H9 (cell line): ENCODE results near the gene LETM1. TPM values are rescaled to one million over a fixed set of nuclear protein-coding genes. Genes with fewer than 3 reads are reported as not detected.

Experiments used
- DNase-seq: peaks from one replicate; pipeline ENCODE4 v3.0.0-alpha.2; 2017
- H2AFZ ChIP-seq: one replicate; pipeline ENCODE4 v1.6.1; 2013; ENCODE audit warnings: mild to moderate bottlenecking, low read length, control low read depth, moderate library complexity
- H2AK5ac ChIP-seq: 2 replicates; pipeline ENCODE4 v1.6.1; 2013; ENCODE audit warnings: low read length, control low read depth, mixed read lengths; ENCODE audit not compliant: insufficient read length
- H2BK120ac ChIP-seq: one replicate; pipeline ENCODE4 v1.6.1; 2013; ENCODE audit warnings: low read depth, mild to moderate bottlenecking, low read length, control low read depth, inconsistent platforms; ENCODE audit not compliant: poor library complexity, severe bottlenecking
- H2BK12ac ChIP-seq: 2 replicates; pipeline ENCODE4 v1.6.1; 2013; ENCODE audit warnings: low read length, control low read depth, mixed read lengths, low read depth; ENCODE audit not compliant: insufficient read length
- H2BK15ac ChIP-seq: 2 replicates; pipeline ENCODE4 v1.6.1; 2013; ENCODE audit warnings: low read depth, low read length, control low read depth
- H2BK20ac ChIP-seq: one replicate; pipeline ENCODE4 v1.6.1; 2013; ENCODE audit warnings: low read depth, mild to moderate bottlenecking, low read length, control low read depth, inconsistent platforms; ENCODE audit not compliant: poor library complexity, severe bottlenecking
- H2BK5ac ChIP-seq: 2 replicates; pipeline ENCODE4 v1.6.1; 2013; ENCODE audit warnings: low read length, control low read depth, mixed read lengths; ENCODE audit not compliant: insufficient read length
- H3K14ac ChIP-seq: 2 replicates; pipeline ENCODE4 v1.6.1; 2013; ENCODE audit warnings: low read length, control low read depth; ENCODE audit not compliant: insufficient read depth
- H3K18ac ChIP-seq: 2 replicates; pipeline ENCODE4 v1.6.1; 2013; ENCODE audit warnings: low read depth, mild to moderate bottlenecking, mixed read lengths, low read length, control low read depth; ENCODE audit not compliant: insufficient read length
- H3K23ac ChIP-seq: 2 replicates; pipeline ENCODE4 v1.6.1; 2013; ENCODE audit warnings: low read length, control low read depth, mixed read lengths, low read depth; ENCODE audit not compliant: insufficient read length
- H3K23me2 ChIP-seq: 2 replicates; pipeline ENCODE4 v1.6.1; 2013; ENCODE audit warnings: low read depth, mild to moderate bottlenecking, mixed read lengths, low read length, control low read depth; ENCODE audit not compliant: insufficient read length, poor library complexity, severe bottlenecking
- H3K27ac ChIP-seq: 2 replicates; pipeline ENCODE4 v1.5.1; 2013; ENCODE audit warnings: low read length, control low read depth, mixed read lengths, low read depth; ENCODE audit not compliant: insufficient read length
- H3K27me3 ChIP-seq: 2 replicates; pipeline ENCODE4 v1.6.1; 2013; ENCODE audit warnings: low read length, control low read depth, inconsistent platforms; ENCODE audit not compliant: insufficient read depth
- H3K4ac ChIP-seq: 2 replicates; pipeline ENCODE4 v1.6.1; 2013; ENCODE audit warnings: low read depth, mild to moderate bottlenecking, control low read depth, inconsistent platforms, low read length, moderate library complexity
- H3K4me1 ChIP-seq: 2 replicates; pipeline ENCODE4 v1.6.1; 2013; ENCODE audit warnings: low read length, control low read depth, inconsistent platforms; ENCODE audit not compliant: insufficient read depth
- H3K4me2 ChIP-seq: 2 replicates; pipeline ENCODE4 v1.6.1; 2013; ENCODE audit warnings: low read length, control low read depth, mixed read lengths; ENCODE audit not compliant: insufficient read length, insufficient read depth
- H3K56ac ChIP-seq: 2 replicates; pipeline ENCODE4 v1.6.1; 2013; ENCODE audit warnings: low read depth, mild to moderate bottlenecking, mixed read lengths, low read length, control low read depth; ENCODE audit not compliant: insufficient read length
- H3K79me1 ChIP-seq: 2 replicates; pipeline ENCODE4 v1.6.1; 2013; ENCODE audit warnings: low read depth, mild to moderate bottlenecking, moderate library complexity, low read length, control low read depth, inconsistent platforms; ENCODE audit not compliant: insufficient read depth, poor library complexity, severe bottlenecking
- H3K79me2 ChIP-seq: 2 replicates; pipeline ENCODE4 v1.6.1; 2013; ENCODE audit warnings: low read length, control low read depth, inconsistent platforms; ENCODE audit not compliant: insufficient read depth
- H3K9ac ChIP-seq: 2 replicates; pipeline ENCODE4 v1.6.1; 2013; ENCODE audit warnings: low read length, control low read depth, mixed read lengths; ENCODE audit not compliant: insufficient read length; ENCODE audit errors: extremely low read depth
- H3K9me3 ChIP-seq: one replicate; pipeline ENCODE4 v1.6.1; 2013; ENCODE audit warnings: low read depth, low read length, inconsistent platforms; ENCODE audit not compliant: control insufficient read depth
- H3T11ph ChIP-seq: one replicate; pipeline ENCODE4 v1.6.1; 2013; ENCODE audit warnings: mild to moderate bottlenecking, low read length, control low read depth, inconsistent platforms
- H4K20me1 ChIP-seq: one replicate; pipeline ENCODE4 v1.6.1; 2013; ENCODE audit not compliant: control insufficient read depth, insufficient read length, insufficient read depth
- H4K5ac ChIP-seq: 2 replicates; pipeline ENCODE4 v1.6.1; 2013; ENCODE audit warnings: low read depth, mild to moderate bottlenecking, mixed read lengths, low read length, control low read depth; ENCODE audit not compliant: insufficient read length
- H4K8ac ChIP-seq: replicated peaks from 2 replicates; pipeline ENCODE4 v1.6.1; 2013; ENCODE audit warnings: low read length, control low read depth, mixed read lengths, low read depth; ENCODE audit not compliant: insufficient read length
- H4K91ac ChIP-seq: 2 replicates; pipeline ENCODE4 v1.6.1; 2013; ENCODE audit warnings: low read depth, mild to moderate bottlenecking, moderate library complexity, mixed read lengths, low read length, control low read depth; ENCODE audit not compliant: insufficient read length
- H3K27ac Mint-ChIP-seq, 3 experiments: 2 replicates in 2 of 3; 3 replicates in 1 of 3; pipeline ENCODE4 v1.8.0; 2020 to 2021; ENCODE audit warnings: mixed read lengths in 3 of 3, mild to moderate bottlenecking in 1 of 3, moderate library complexity in 1 of 3
- H3K27me3 Mint-ChIP-seq: 2 replicates; pipeline ENCODE4 v1.8.0; 2021; ENCODE audit warnings: low read depth, mild to moderate bottlenecking, moderate library complexity, mixed read lengths
- H3K36me3 Mint-ChIP-seq, 3 experiments: 2 replicates in 2 of 3; 3 replicates in 1 of 3; pipeline ENCODE4 v1.8.0; 2020 to 2021; ENCODE audit warnings: low read depth in 3 of 3, mixed read lengths in 3 of 3; ENCODE audit not compliant: insufficient read depth in 1 of 3
- H3K4me1 Mint-ChIP-seq, 2 experiments: 2 replicates each; pipeline ENCODE4 v1.8.0; 2020; ENCODE audit warnings: mixed read lengths in 2 of 2
- H3K4me3 Mint-ChIP-seq, 2 experiments: 2 replicates in 1 of 2; 3 replicates in 1 of 2; pipeline ENCODE4 v1.8.0; 2020 to 2021; ENCODE audit warnings: mild to moderate bottlenecking in 2 of 2, mixed read lengths in 2 of 2, moderate library complexity in 1 of 2
- H3K9me3 Mint-ChIP-seq, 2 experiments: 2 replicates in 1 of 2; 3 replicates in 1 of 2; pipeline ENCODE4 v1.8.0; 2020; ENCODE audit warnings: mild to moderate bottlenecking in 2 of 2, mixed read lengths in 2 of 2, moderate library complexity in 1 of 2
- WGBS: extraction: QIAGEN DNeasy Blood & Tissue Kit; methylation state at CpG from one replicate; pipeline ENCODE4 v1.1.7; 2013; ENCODE audit warnings: missing lambda C conversion rate, low lambda C conversion rate, mixed read lengths; ENCODE audit not compliant: insufficient read length; ENCODE audit errors: extremely low coverage; 5-methylcytosine and 5-hydroxymethylcytosine counted together
- total RNA-seq: library from RNA; stranded (reverse); gene quantifications from 2 replicates; pipeline ENCODE4 v1.2.1, GENCODE V29; 2021
- TF ChIP-seq, protein P1 (sequence below): fragments of 200-600 bp; sonication (generic); conservative IDR thresholded peaks from 3 replicates; pipeline ENCODE4 v1.8.0; 2021; ENCODE audit warnings: antibody characterized with exemption, mild to moderate bottlenecking

Gene LETM1
- total RNA-seq, 1 experiment from 2014 or later = 43.4 TPM

DNA sequence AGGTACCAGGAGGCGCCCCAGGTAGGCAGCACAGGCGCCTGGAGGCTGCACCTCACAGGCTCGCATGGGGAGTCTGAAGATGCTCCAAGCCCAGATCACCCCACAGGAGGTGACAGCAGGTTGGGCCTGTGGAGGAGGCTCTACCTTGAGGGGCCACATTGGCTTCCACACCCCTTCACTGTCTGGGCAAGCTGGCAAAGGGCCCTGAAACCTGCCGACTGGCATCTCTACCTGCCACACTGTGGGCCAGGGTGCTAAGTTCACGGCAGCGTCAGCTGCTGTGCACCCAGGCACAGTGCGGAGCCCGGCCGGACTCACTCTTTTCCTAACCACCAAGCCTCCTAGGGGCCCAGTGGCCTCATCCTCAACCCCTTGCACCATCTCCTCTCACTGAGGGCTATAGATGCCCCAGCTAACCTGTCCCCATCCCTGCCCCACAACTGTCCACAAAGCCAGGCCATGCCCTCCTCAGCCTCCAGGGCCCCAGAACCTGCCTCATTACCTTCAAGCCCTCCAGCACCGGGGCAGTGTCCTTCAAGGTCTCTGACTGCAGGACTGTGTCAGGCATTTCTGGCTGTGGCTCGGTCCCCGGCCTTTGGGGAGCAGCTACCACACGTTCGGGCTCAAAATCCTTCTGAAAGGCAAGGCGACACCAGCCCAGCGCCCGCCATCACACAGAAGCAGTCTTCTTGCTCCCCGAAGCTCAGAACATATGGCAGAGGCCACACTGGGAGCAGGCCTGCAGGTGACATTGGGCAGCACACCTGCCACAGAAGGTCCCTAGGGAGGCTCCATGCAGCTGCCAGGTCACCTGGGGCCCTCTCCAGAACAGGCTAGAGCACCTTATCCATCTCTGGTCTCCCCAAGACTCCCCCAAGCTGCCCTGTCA lies 34.0 kb downstream of the LETM1 start:
- Histone ChIP-seq H3T11ph (no peak overlapping the region), H2BK20ac (no peak overlapping the region), H3K9ac (no peak overlapping the region), H3K56ac (no peak overlapping the region), H3K9me3 (no peaks in the 10 kb centered on the region), H3K4me2 (no peak overlapping the region), H3K4me1 (no peaks in the 10 kb centered on the region), H2BK15ac (no peak overlapping the region), H3K27me3 (no peaks in the 10 kb centered on the region), H4K8ac (no peak overlapping the region), H3K27ac (no peak overlapping the region), H4K91ac (no peak overlapping the region), H3K18ac (no peak overlapping the region), H4K5ac (no peak overlapping the region), H3K4ac (no peak overlapping the region), H3K23me2 (no peaks in the 10 kb centered on the region), H3K79me2 (no peaks in the 10 kb centered on the region), H2AK5ac (no peak overlapping the region), H3K79me1 (no peaks in the 10 kb centered on the region), H2AFZ (no peak overlapping the region), H2BK12ac (no peak overlapping the region), H2BK120ac (no peak overlapping the region), H4K20me1 (no peaks in the 10 kb centered on the region), H3K23ac (no peak overlapping the region), H2BK5ac (no peak overlapping the region), H3K14ac (no peak overlapping the region)
- no peak for DNase-seq
- WGBS = no CpG with 5 or more reads among the region's 18 CpGs
- Mint-ChIP-seq H3K9me3 (no peaks in the 10 kb centered on the region), H3K4me3 (no peak overlapping the region), H3K27ac (no peak overlapping the region), H3K36me3 (peaks cover 26 to 79% (median 64%) of the 10 kb centered on the region in 3 experiments; a peak in 6 of 7 replicates), H3K4me1 (no peaks in the 10 kb centered on the region), H3K27me3 (no peaks in the 10 kb centered on the region; the same call in 1 of the 2 replicates)
- TF ChIP-seq, protein P1, sequence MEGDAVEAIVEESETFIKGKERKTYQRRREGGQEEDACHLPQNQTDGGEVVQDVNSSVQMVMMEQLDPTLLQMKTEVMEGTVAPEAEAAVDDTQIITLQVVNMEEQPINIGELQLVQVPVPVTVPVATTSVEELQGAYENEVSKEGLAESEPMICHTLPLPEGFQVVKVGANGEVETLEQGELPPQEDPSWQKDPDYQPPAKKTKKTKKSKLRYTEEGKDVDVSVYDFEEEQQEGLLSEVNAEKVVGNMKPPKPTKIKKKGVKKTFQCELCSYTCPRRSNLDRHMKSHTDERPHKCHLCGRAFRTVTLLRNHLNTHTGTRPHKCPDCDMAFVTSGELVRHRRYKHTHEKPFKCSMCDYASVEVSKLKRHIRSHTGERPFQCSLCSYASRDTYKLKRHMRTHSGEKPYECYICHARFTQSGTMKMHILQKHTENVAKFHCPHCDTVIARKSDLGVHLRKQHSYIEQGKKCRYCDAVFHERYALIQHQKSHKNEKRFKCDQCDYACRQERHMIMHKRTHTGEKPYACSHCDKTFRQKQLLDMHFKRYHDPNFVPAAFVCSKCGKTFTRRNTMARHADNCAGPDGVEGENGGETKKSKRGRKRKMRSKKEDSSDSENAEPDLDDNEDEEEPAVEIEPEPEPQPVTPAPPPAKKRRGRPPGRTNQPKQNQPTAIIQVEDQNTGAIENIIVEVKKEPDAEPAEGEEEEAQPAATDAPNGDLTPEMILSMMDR = no peak
